Mesothelial cell of epicardium (in vitro differentiated cells): ENCODE measurements around the gene BHLHA9. TPM values are rescaled to one million over a fixed set of nuclear protein-coding genes. Genes with fewer than 3 reads are reported as not detected.

ENCODE experiments used
- DNase-seq, 2 experiments: peaks; one replicate each; pipeline ENCODE4 v3.0.0; 2021; ENCODE audit warnings: low spot score in 2 of 2; ENCODE audit not compliant: unreplicated experiment in 2 of 2
- H3K27ac Mint-ChIP-seq: 2 replicates; pipeline ENCODE4 v1.8.0; 2021; ENCODE audit warnings: mixed read lengths
- H3K27me3 Mint-ChIP-seq: 2 replicates; pipeline ENCODE4 v1.8.0; 2021; ENCODE audit warnings: low read depth, mixed read lengths
- H3K36me3 Mint-ChIP-seq: 2 replicates; pipeline ENCODE4 v1.8.0; 2021; ENCODE audit warnings: mixed read lengths
- H3K4me1 Mint-ChIP-seq: 2 replicates; pipeline ENCODE4 v1.8.0; 2021; ENCODE audit warnings: mixed read lengths
- H3K4me3 Mint-ChIP-seq: 2 replicates; pipeline ENCODE4 v1.8.0; 2021; ENCODE audit warnings: mild to moderate bottlenecking, moderate library complexity, mixed read lengths
- H3K9me3 Mint-ChIP-seq: 2 replicates; pipeline ENCODE4 v1.8.0; 2021; ENCODE audit warnings: mixed read lengths
- total RNA-seq: library from RNA; stranded (reverse); gene quantifications from 3 replicates; pipeline ENCODE4 v1.2.1, GENCODE V29; 2021
- TF ChIP-seq, protein P1 (sequence below): fragments of 200-600 bp; sonication (generic); IDR thresholded peaks from one replicate; pipeline ENCODE4 v1.5.0; 2021; ENCODE audit warnings: antibody characterized with exemption; ENCODE audit not compliant: unreplicated experiment

BHLHA9 gene
- total RNA-seq, 1 donor from 2014 or later = not detected

DNA sequence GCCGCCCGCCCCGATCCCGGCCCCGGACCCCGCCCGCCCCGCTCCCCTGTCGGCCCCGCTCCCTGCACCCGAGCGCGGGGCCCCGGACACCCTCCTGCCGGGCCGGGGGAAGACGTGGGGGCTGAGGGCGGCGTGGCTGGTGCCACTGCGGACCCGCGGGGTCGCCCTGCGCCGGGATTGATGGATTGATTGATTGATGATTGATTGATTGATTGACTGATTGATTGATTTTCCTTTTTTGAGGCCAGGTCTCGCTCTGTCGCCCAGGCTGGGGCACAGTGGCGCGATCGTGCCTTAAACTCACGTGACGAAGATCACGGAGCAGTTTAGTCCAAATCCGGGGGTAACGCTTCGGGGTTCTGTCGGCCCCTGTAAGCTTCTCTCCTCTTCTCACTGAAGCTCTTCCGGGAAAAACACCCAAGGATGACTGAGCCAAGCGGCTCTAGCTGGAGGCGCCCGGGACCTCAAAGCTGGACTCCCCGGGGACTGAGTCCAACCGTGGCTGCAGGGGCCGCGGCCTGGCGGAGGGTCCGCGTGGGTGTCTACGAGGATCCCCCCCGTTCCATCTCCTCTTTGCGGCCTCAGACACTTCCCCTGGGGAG lies 40.2 kb upstream of the BHLHA9 start:
- TF ChIP-seq, protein P1, sequence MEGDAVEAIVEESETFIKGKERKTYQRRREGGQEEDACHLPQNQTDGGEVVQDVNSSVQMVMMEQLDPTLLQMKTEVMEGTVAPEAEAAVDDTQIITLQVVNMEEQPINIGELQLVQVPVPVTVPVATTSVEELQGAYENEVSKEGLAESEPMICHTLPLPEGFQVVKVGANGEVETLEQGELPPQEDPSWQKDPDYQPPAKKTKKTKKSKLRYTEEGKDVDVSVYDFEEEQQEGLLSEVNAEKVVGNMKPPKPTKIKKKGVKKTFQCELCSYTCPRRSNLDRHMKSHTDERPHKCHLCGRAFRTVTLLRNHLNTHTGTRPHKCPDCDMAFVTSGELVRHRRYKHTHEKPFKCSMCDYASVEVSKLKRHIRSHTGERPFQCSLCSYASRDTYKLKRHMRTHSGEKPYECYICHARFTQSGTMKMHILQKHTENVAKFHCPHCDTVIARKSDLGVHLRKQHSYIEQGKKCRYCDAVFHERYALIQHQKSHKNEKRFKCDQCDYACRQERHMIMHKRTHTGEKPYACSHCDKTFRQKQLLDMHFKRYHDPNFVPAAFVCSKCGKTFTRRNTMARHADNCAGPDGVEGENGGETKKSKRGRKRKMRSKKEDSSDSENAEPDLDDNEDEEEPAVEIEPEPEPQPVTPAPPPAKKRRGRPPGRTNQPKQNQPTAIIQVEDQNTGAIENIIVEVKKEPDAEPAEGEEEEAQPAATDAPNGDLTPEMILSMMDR = no peak
- Mint-ChIP-seq H3K27me3 (peaks cover 78% of the 10 kb centered on the region), H3K9me3 (no peaks in the 10 kb centered on the region)

DNA sequence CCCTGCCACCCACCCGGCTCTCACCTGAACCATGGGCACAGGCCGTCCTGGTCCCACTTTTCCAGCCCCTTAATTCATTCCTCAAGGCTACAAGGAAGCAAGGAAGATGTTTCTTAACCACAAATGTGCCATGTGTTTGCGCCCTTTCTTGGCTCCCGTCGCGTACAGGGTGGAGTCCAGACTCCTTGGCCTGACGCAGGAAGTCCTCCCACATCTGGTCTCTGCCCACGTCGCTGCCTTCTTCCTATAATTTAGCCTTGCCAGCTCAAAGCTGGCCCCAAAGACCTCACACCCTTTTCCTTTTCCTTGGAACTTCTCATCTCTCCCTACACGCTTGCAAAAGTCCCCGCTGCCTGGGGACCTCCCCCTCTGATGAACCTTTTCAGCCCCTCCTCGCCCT lies 38.8 kb upstream of the BHLHA9 start:
- TF ChIP-seq, protein P1 = no peak
- H3K27me3 Mint-ChIP-seq = peaks cover 64% of the 10 kb centered on the region
- no peak for DNase-seq
- no peak overlapping the region for H3K27ac Mint-ChIP-seq
- no peaks in the 10 kb centered on the region for H3K9me3 Mint-ChIP-seq
- H3K36me3 Mint-ChIP-seq = no peaks in the 10 kb centered on the region
- peak overlapping the region; percentile 23 for H3K4me3 Mint-ChIP-seq
- peaks cover 10% of the 10 kb centered on the region for H3K4me1 Mint-ChIP-seq

More for the DNA sequence above, 40.2 kb upstream of the BHLHA9 start:
- peak overlapping the region; percentile 69 for H3K4me3 Mint-ChIP-seq
- peaks cover 10% of the 10 kb centered on the region for H3K4me1 Mint-ChIP-seq
- no peak for DNase-seq
- no peak overlapping the region for H3K27ac Mint-ChIP-seq
- no peaks in the 10 kb centered on the region for H3K36me3 Mint-ChIP-seq

DNA sequence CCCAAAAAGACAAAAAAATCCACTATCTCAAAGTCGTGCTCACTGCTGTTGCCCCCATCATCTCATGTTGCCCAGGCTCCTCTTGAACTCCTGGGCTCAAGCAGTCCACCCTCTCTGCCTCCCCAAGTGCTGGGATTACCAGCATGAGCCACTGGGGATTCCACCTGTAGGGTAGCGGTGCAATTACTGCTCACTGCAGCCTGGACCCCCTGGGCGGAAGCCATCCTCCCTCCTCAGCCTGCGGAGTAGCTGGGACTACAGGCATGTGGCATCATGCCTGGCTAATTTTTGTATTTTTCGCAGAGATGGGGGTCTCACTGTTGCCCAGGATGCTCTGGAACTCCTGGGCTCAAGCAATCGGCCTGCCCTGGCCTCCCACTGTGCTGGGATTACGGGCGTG lies 37.9 kb upstream of the BHLHA9 start:
- TF ChIP-seq, protein P1 = no peak
- no peaks in the 10 kb centered on the region for H3K9me3 Mint-ChIP-seq
- no peak overlapping the region for H3K4me3 Mint-ChIP-seq
- peaks cover 10% of the 10 kb centered on the region for H3K4me1 Mint-ChIP-seq
- DNase-seq = no peak
- no peak overlapping the region for H3K27ac Mint-ChIP-seq
- H3K27me3 Mint-ChIP-seq = peaks cover 55% of the 10 kb centered on the region
- H3K36me3 Mint-ChIP-seq = no peaks in the 10 kb centered on the region

DNA sequence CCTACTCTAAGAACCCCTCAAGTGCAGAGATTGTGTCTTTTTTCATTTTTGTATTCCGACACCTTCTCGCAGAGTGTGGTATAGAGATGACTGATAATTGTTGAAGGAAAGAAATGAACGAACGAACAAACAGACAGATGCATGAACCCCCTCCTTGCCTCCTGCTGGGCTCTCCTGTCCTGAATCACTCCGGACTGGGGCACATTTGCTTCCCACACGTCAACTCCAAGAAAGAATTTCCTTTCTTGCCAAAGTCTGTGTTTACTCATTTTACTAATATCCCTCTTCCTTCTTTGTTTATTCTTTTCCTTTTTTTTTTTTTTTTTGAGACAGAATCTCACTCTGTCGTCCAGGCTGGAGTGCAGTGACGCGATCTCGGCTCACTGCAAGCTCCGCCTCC lies 37.5 kb upstream of the BHLHA9 start:
- Mint-ChIP-seq H3K27me3 (peaks cover 51% of the 10 kb centered on the region), H3K9me3 (no peaks in the 10 kb centered on the region), H3K4me3 (no peak overlapping the region), H3K36me3 (no peaks in the 10 kb centered on the region), H3K4me1 (peaks cover 8% of the 10 kb centered on the region), H3K27ac (no peak overlapping the region)
- no peak for DNase-seq
- TF ChIP-seq, protein P1 = no peak

DNA sequence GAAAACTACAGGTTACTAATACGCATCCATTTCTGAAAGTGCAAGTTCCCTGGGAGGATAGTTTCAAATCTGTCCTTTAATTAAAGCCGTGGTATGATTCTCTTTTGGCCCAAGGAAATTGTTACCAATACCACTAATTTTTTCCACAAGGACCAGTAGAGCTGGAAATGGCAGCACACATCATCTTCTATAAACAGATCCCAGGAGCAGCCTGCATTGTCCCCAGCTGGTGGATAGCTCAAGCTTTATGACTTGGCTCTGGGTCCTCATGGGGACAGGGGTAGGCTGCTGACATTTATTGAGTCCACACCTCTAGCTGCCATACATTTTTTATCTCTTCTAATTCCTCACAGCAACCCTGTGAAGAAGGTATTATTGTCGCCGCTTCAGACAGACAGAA lies 35.8 kb upstream of the BHLHA9 start:
- Mint-ChIP-seq H3K36me3 (no peaks in the 10 kb centered on the region), H3K27me3 (peaks cover 48% of the 10 kb centered on the region), H3K9me3 (no peaks in the 10 kb centered on the region), H3K4me1 (peaks cover 3% of the 10 kb centered on the region), H3K4me3 (no peak overlapping the region), H3K27ac (no peak overlapping the region)
- no peak for DNase-seq
- TF ChIP-seq, protein P1 = no peak

DNA sequence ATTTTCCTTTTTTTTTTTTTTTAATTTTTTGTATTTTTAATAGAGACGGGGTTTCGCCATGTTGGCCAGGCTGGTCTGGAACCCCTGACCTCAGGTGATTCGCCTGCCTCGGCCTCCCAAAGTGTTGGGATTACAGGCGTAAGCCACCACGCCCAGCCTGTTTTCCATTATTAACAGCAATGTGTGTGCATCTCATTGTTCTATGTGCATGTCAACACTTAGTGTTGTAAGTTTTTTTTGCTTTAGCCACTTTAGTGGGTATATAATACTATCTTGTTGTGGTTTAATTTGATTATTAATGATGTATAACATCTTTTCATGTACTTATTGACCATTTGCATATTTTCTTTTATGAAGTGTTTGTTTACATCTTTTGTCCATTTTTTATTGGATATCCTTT lies 32.8 kb upstream of the BHLHA9 start:
- H3K27ac Mint-ChIP-seq = no peak overlapping the region
- no peaks in the 10 kb centered on the region for H3K36me3 Mint-ChIP-seq
- no peaks in the 10 kb centered on the region for H3K9me3 Mint-ChIP-seq
- peaks cover 36% of the 10 kb centered on the region for H3K27me3 Mint-ChIP-seq
- no peak overlapping the region for H3K4me3 Mint-ChIP-seq
- no peak for DNase-seq
- H3K4me1 Mint-ChIP-seq = no peaks in the 10 kb centered on the region
- TF ChIP-seq, protein P1 = no peak
